DND-41 (cell line): ENCODE results near the gene WHRN.

Experiments
- EZH2 ChIP-seq: IDR thresholded peaks from 3 replicates; pipeline ENCODE4 v1.6.1; 2012; ENCODE audit warnings: borderline replicate concordance, low read depth, mild to moderate bottlenecking, moderate library complexity, low read length, inconsistent platforms; ENCODE audit not compliant: severe bottlenecking
- TF ChIP-seq, protein P1 (sequence below): IDR thresholded peaks from 2 replicates; pipeline ENCODE4 v1.5.1; 2012; ENCODE audit warnings: borderline replicate concordance, low read length, moderate library complexity, mild to moderate bottlenecking; ENCODE audit not compliant: poor library complexity, severe bottlenecking; ENCODE audit errors: extremely low read depth

GRCh38 chr9:114431003-114431402, 74.3 kb downstream of the WHRN start:
- TF ChIP-seq, protein P1, sequence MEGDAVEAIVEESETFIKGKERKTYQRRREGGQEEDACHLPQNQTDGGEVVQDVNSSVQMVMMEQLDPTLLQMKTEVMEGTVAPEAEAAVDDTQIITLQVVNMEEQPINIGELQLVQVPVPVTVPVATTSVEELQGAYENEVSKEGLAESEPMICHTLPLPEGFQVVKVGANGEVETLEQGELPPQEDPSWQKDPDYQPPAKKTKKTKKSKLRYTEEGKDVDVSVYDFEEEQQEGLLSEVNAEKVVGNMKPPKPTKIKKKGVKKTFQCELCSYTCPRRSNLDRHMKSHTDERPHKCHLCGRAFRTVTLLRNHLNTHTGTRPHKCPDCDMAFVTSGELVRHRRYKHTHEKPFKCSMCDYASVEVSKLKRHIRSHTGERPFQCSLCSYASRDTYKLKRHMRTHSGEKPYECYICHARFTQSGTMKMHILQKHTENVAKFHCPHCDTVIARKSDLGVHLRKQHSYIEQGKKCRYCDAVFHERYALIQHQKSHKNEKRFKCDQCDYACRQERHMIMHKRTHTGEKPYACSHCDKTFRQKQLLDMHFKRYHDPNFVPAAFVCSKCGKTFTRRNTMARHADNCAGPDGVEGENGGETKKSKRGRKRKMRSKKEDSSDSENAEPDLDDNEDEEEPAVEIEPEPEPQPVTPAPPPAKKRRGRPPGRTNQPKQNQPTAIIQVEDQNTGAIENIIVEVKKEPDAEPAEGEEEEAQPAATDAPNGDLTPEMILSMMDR: no peak
- no peak for TF ChIP-seq EZH2
